HG03571 (cell line): Measurements from ENCODE around the gene SYCP2.

Experiments
- ATAC-seq: cut with Tn5 transposase; IDR thresholded peaks from one replicate; pipeline ENCODE4 v1.9.1; 2021; ENCODE audit not compliant: unreplicated experiment

SYCP2 gene

GRCh38 chr20:59823030-59823423, 110.4 kb downstream of the SYCP2 start:
- no peak for ATAC-seq

GRCh38 chr20:59822291-59823029, 111.0 kb downstream of the SYCP2 start:
- no peak for ATAC-seq

GRCh38 chr20:59821788-59822187, 111.6 kb downstream of the SYCP2 start:
- ATAC-seq, result no peak

GRCh38 chr20:59821201-59821600, 112.2 kb downstream of the SYCP2 start:
- no peak for ATAC-seq

GRCh38 chr20:59820204-59821041, 113.0 kb downstream of the SYCP2 start:
- ATAC-seq, result no peak

GRCh38 chr20:59819496-59820203, 113.8 kb downstream of the SYCP2 start:
- no peak for ATAC-seq

- ATAC-seq, result no peak
Measured at GRCh38 chr20:59818911-59819310, 114.5 kb downstream of the SYCP2 start.

GRCh38 chr20:59817846-59818615, 115.4 kb downstream of the SYCP2 start:
- no peak for ATAC-seq

- no peak for ATAC-seq
Measured at GRCh38 chr20:59817406-59817805, 116.0 kb downstream of the SYCP2 start.

- no peak for ATAC-seq
Measured at GRCh38 chr20:59816146-59816738, 117.2 kb downstream of the SYCP2 start.

GRCh38 chr20:59814840-59815340, 118.5 kb downstream of the SYCP2 start:
- no peak for ATAC-seq

- ATAC-seq, result no peak
Measured at GRCh38 chr20:59813948-59814839, 119.2 kb downstream of the SYCP2 start.
